ENCODE data around the gene WDR5B. TPM values are rescaled to one million over a fixed set of nuclear protein-coding genes. Genes with fewer than 3 reads are reported as not detected.

WDR5B gene
- total RNA-seq, 1 experiment from 2014 or later = 3.4 TPM

DNA sequence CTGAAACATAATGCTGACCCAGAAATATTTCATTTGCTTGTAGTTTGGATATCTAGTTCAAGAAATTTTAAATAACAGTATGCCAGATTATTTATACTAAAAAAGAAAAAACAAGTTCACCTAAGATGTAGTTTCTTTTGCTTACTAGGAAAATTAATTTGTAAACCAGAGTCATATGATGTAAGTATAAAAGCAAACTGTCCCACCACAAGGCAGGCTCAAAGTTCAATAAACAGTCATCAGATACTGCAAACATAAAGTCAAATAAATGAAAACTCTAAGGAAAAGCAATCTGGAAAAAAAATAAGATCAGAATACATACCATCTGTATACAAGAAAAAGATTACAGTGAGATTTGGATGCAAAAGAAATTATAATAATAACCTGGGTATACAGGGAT lies 40.2 kb upstream of the WDR5B start:
- Histone ChIP-seq H3K27me3 (ENCODE audit: insufficient read depth, low read length) (no peaks in the 10 kb centered on the region), H3K4me1 (ENCODE audit: control insufficient read depth in 1 of 2, insufficient read depth in 2 of 2, low read length in 2 of 2) (no peaks in the 10 kb centered on the region), H3K4me2 (ENCODE audit: low read length) (no peak overlapping the region), H3K27ac (ENCODE audit: low read depth, low read length) (no peak overlapping the region), H4K20me1 (ENCODE audit: insufficient read depth) (no peaks in the 10 kb centered on the region; the same call in 1 of the 2 replicates), H3K36me3 (ENCODE audit: control insufficient read depth in 1 of 2, insufficient read depth in 2 of 2, low read length in 2 of 2) (peaks cover 17 to 20% of the 10 kb centered on the region in 2 experiments; a peak in 3 of 4 replicates), H3K79me2 (ENCODE audit: insufficient read depth, low read length) (peaks cover 4% of the 10 kb centered on the region; the same call in 1 of the 2 replicates), H3K9ac (ENCODE audit: low read length) (no peak overlapping the region), H3K4me3 (replicated peaks in 1 of 2; ENCODE audit: low read depth in 1 of 2, low read length in 2 of 2) (no peak overlapping the region), H3K9me3 (ENCODE audit: control insufficient read depth in 1 of 2, insufficient read depth in 1 of 2, low read depth in 1 of 2, low read length in 2 of 2) (no peaks in the 10 kb centered on the region), H2AFZ (ENCODE audit: low read depth, low read length, poor library complexity, severe bottlenecking) (no peak overlapping the region), H3K9me2 (ENCODE audit: insufficient read depth) (no peaks in the 10 kb centered on the region)
- intact Hi-C loops (cut with micrococcal nuclease) = loop anchor here (5.0 kb wide), 1 partner anchor 106 kb away; the partner anchor contains the start of genes DTX3L and PARP9
- TF ChIP-seq YY1 (IDR thresholded peaks at IDR 0.05; ENCODE audit: extremely low read depth, insufficient replicate concordance, low read depth, low read length) = no peak
- TF ChIP-seq, protein P1, sequence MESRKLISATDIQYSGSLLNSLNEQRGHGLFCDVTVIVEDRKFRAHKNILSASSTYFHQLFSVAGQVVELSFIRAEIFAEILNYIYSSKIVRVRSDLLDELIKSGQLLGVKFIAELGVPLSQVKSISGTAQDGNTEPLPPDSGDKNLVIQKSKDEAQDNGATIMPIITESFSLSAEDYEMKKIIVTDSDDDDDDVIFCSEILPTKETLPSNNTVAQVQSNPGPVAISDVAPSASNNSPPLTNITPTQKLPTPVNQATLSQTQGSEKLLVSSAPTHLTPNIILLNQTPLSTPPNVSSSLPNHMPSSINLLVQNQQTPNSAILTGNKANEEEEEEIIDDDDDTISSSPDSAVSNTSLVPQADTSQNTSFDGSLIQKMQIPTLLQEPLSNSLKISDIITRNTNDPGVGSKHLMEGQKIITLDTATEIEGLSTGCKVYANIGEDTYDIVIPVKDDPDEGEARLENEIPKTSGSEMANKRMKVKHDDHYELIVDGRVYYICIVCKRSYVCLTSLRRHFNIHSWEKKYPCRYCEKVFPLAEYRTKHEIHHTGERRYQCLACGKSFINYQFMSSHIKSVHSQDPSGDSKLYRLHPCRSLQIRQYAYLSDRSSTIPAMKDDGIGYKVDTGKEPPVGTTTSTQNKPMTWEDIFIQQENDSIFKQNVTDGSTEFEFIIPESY (IDR thresholded peaks at IDR 0.05; ENCODE audit: extremely low read depth, insufficient replicate concordance, low read length) = no peak
- TF ChIP-seq ELF1 (IDR thresholded peaks at IDR 0.05; ENCODE audit: borderline replicate concordance, low read depth) = no peak
- no peak for TF ChIP-seq CBX3 (IDR thresholded peaks at IDR 0.05; ENCODE audit: low read depth)
- no peak for TF ChIP-seq SIN3A (IDR thresholded peaks at IDR 0.05; ENCODE audit: low read depth)
- TF ChIP-seq JUND (IDR thresholded peaks at IDR 0.05) = no peak
- no peak for TF ChIP-seq MAX (IDR thresholded peaks at IDR 0.05)
- TF ChIP-seq FOSL1 (IDR thresholded peaks at IDR 0.05; ENCODE audit: low read depth) = no peak
- no peak for TF ChIP-seq EZH2 (IDR thresholded peaks at IDR 0.05)
- no peak for TF ChIP-seq ATF3 (IDR thresholded peaks at IDR 0.05)
- no peak for TF ChIP-seq ZFX (IDR thresholded peaks at IDR 0.05)
- TF ChIP-seq RAD21 (IDR thresholded peaks at IDR 0.05; ENCODE audit: low read depth) = no peak
- TF ChIP-seq CEBPB (IDR thresholded peaks at IDR 0.05; ENCODE audit: low read depth) = no peak
- no peak for TF ChIP-seq SP1 (IDR thresholded peaks at IDR 0.05; ENCODE audit: low read depth)
- no peak for TF ChIP-seq POLR2AphosphoS5 (IDR thresholded peaks at IDR 0.05; ENCODE audit: low read depth, low read length)
- no peak for TF ChIP-seq SRF (IDR thresholded peaks at IDR 0.05; ENCODE audit: low read depth)
- TF ChIP-seq TCF7L2 (IDR thresholded peaks at IDR 0.05; ENCODE audit: borderline replicate concordance, extremely low read depth, insufficient read depth, insufficient read length) = no peak
- TF ChIP-seq, protein P2, sequence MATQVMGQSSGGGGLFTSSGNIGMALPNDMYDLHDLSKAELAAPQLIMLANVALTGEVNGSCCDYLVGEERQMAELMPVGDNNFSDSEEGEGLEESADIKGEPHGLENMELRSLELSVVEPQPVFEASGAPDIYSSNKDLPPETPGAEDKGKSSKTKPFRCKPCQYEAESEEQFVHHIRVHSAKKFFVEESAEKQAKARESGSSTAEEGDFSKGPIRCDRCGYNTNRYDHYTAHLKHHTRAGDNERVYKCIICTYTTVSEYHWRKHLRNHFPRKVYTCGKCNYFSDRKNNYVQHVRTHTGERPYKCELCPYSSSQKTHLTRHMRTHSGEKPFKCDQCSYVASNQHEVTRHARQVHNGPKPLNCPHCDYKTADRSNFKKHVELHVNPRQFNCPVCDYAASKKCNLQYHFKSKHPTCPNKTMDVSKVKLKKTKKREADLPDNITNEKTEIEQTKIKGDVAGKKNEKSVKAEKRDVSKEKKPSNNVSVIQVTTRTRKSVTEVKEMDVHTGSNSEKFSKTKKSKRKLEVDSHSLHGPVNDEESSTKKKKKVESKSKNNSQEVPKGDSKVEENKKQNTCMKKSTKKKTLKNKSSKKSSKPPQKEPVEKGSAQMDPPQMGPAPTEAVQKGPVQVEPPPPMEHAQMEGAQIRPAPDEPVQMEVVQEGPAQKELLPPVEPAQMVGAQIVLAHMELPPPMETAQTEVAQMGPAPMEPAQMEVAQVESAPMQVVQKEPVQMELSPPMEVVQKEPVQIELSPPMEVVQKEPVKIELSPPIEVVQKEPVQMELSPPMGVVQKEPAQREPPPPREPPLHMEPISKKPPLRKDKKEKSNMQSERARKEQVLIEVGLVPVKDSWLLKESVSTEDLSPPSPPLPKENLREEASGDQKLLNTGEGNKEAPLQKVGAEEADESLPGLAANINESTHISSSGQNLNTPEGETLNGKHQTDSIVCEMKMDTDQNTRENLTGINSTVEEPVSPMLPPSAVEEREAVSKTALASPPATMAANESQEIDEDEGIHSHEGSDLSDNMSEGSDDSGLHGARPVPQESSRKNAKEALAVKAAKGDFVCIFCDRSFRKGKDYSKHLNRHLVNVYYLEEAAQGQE (IDR thresholded peaks at IDR 0.05; ENCODE audit: low read depth) = no peak
- ChIA-PET CTCF (no interaction called here), RAD21 (ENCODE audit: low non-redundant PET in 1 of 2, low total read pairs in 2 of 2, uncharacterized antibody in 2 of 2, unreplicated experiment in 2 of 2) (no interaction called here), POLR2A (no interaction called here)
- no peak for DNase-seq (ENCODE audit: low read depth, low spot score)
- no TSS peak for BruUV-seq (replicated peaks)
- ATAC-seq = no peak
